H9 (cell line): Measurements from ENCODE around the gene PDIA4. TPM values are rescaled to one million over a fixed set of nuclear protein-coding genes. Genes with fewer than 3 reads are reported as not detected.

Source experiments
- DNase-seq: peaks from one replicate; pipeline ENCODE4 v3.0.0-alpha.2; 2017
- H2AFZ ChIP-seq: one replicate; pipeline ENCODE4 v1.6.1; 2013; ENCODE audit warnings: mild to moderate bottlenecking, low read length, control low read depth, moderate library complexity
- H2AK5ac ChIP-seq: 2 replicates; pipeline ENCODE4 v1.6.1; 2013; ENCODE audit warnings: low read length, control low read depth, mixed read lengths; ENCODE audit not compliant: insufficient read length
- H2BK120ac ChIP-seq: one replicate; pipeline ENCODE4 v1.6.1; 2013; ENCODE audit warnings: low read depth, mild to moderate bottlenecking, low read length, control low read depth, inconsistent platforms; ENCODE audit not compliant: poor library complexity, severe bottlenecking
- H2BK12ac ChIP-seq: 2 replicates; pipeline ENCODE4 v1.6.1; 2013; ENCODE audit warnings: low read length, control low read depth, mixed read lengths, low read depth; ENCODE audit not compliant: insufficient read length
- H2BK15ac ChIP-seq: 2 replicates; pipeline ENCODE4 v1.6.1; 2013; ENCODE audit warnings: low read depth, low read length, control low read depth
- H2BK20ac ChIP-seq: one replicate; pipeline ENCODE4 v1.6.1; 2013; ENCODE audit warnings: low read depth, mild to moderate bottlenecking, low read length, control low read depth, inconsistent platforms; ENCODE audit not compliant: poor library complexity, severe bottlenecking
- H2BK5ac ChIP-seq: 2 replicates; pipeline ENCODE4 v1.6.1; 2013; ENCODE audit warnings: low read length, control low read depth, mixed read lengths; ENCODE audit not compliant: insufficient read length
- H3K14ac ChIP-seq: 2 replicates; pipeline ENCODE4 v1.6.1; 2013; ENCODE audit warnings: low read length, control low read depth; ENCODE audit not compliant: insufficient read depth
- H3K18ac ChIP-seq: 2 replicates; pipeline ENCODE4 v1.6.1; 2013; ENCODE audit warnings: low read depth, mild to moderate bottlenecking, mixed read lengths, low read length, control low read depth; ENCODE audit not compliant: insufficient read length
- H3K23ac ChIP-seq: 2 replicates; pipeline ENCODE4 v1.6.1; 2013; ENCODE audit warnings: low read length, control low read depth, mixed read lengths, low read depth; ENCODE audit not compliant: insufficient read length
- H3K23me2 ChIP-seq: 2 replicates; pipeline ENCODE4 v1.6.1; 2013; ENCODE audit warnings: low read depth, mild to moderate bottlenecking, mixed read lengths, low read length, control low read depth; ENCODE audit not compliant: insufficient read length, poor library complexity, severe bottlenecking
- H3K27ac ChIP-seq: 2 replicates; pipeline ENCODE4 v1.5.1; 2013; ENCODE audit warnings: low read length, control low read depth, mixed read lengths, low read depth; ENCODE audit not compliant: insufficient read length
- H3K27me3 ChIP-seq: 2 replicates; pipeline ENCODE4 v1.6.1; 2013; ENCODE audit warnings: low read length, control low read depth, inconsistent platforms; ENCODE audit not compliant: insufficient read depth
- H3K4ac ChIP-seq: 2 replicates; pipeline ENCODE4 v1.6.1; 2013; ENCODE audit warnings: low read depth, mild to moderate bottlenecking, control low read depth, inconsistent platforms, low read length, moderate library complexity
- H3K4me1 ChIP-seq: 2 replicates; pipeline ENCODE4 v1.6.1; 2013; ENCODE audit warnings: low read length, control low read depth, inconsistent platforms; ENCODE audit not compliant: insufficient read depth
- H3K4me2 ChIP-seq: 2 replicates; pipeline ENCODE4 v1.6.1; 2013; ENCODE audit warnings: low read length, control low read depth, mixed read lengths; ENCODE audit not compliant: insufficient read length, insufficient read depth
- H3K56ac ChIP-seq: 2 replicates; pipeline ENCODE4 v1.6.1; 2013; ENCODE audit warnings: low read depth, mild to moderate bottlenecking, mixed read lengths, low read length, control low read depth; ENCODE audit not compliant: insufficient read length
- H3K79me1 ChIP-seq: 2 replicates; pipeline ENCODE4 v1.6.1; 2013; ENCODE audit warnings: low read depth, mild to moderate bottlenecking, moderate library complexity, low read length, control low read depth, inconsistent platforms; ENCODE audit not compliant: insufficient read depth, poor library complexity, severe bottlenecking
- H3K79me2 ChIP-seq: 2 replicates; pipeline ENCODE4 v1.6.1; 2013; ENCODE audit warnings: low read length, control low read depth, inconsistent platforms; ENCODE audit not compliant: insufficient read depth
- H3K9ac ChIP-seq: 2 replicates; pipeline ENCODE4 v1.6.1; 2013; ENCODE audit warnings: low read length, control low read depth, mixed read lengths; ENCODE audit not compliant: insufficient read length; ENCODE audit errors: extremely low read depth
- H3K9me3 ChIP-seq: one replicate; pipeline ENCODE4 v1.6.1; 2013; ENCODE audit warnings: low read depth, low read length, inconsistent platforms; ENCODE audit not compliant: control insufficient read depth
- H3T11ph ChIP-seq: one replicate; pipeline ENCODE4 v1.6.1; 2013; ENCODE audit warnings: mild to moderate bottlenecking, low read length, control low read depth, inconsistent platforms
- H4K20me1 ChIP-seq: one replicate; pipeline ENCODE4 v1.6.1; 2013; ENCODE audit not compliant: control insufficient read depth, insufficient read length, insufficient read depth
- H4K5ac ChIP-seq: 2 replicates; pipeline ENCODE4 v1.6.1; 2013; ENCODE audit warnings: low read depth, mild to moderate bottlenecking, mixed read lengths, low read length, control low read depth; ENCODE audit not compliant: insufficient read length
- H4K8ac ChIP-seq: replicated peaks from 2 replicates; pipeline ENCODE4 v1.6.1; 2013; ENCODE audit warnings: low read length, control low read depth, mixed read lengths, low read depth; ENCODE audit not compliant: insufficient read length
- H4K91ac ChIP-seq: 2 replicates; pipeline ENCODE4 v1.6.1; 2013; ENCODE audit warnings: low read depth, mild to moderate bottlenecking, moderate library complexity, mixed read lengths, low read length, control low read depth; ENCODE audit not compliant: insufficient read length
- H3K27ac Mint-ChIP-seq, 3 experiments: 2 replicates in 2 of 3; 3 replicates in 1 of 3; pipeline ENCODE4 v1.8.0; 2020 to 2021; ENCODE audit warnings: mixed read lengths in 3 of 3, mild to moderate bottlenecking in 1 of 3, moderate library complexity in 1 of 3
- H3K27me3 Mint-ChIP-seq: 2 replicates; pipeline ENCODE4 v1.8.0; 2021; ENCODE audit warnings: low read depth, mild to moderate bottlenecking, moderate library complexity, mixed read lengths
- H3K36me3 Mint-ChIP-seq, 3 experiments: 2 replicates in 2 of 3; 3 replicates in 1 of 3; pipeline ENCODE4 v1.8.0; 2020 to 2021; ENCODE audit warnings: low read depth in 3 of 3, mixed read lengths in 3 of 3; ENCODE audit not compliant: insufficient read depth in 1 of 3
- H3K4me1 Mint-ChIP-seq, 2 experiments: 2 replicates each; pipeline ENCODE4 v1.8.0; 2020; ENCODE audit warnings: mixed read lengths in 2 of 2
- H3K4me3 Mint-ChIP-seq, 2 experiments: 2 replicates in 1 of 2; 3 replicates in 1 of 2; pipeline ENCODE4 v1.8.0; 2020 to 2021; ENCODE audit warnings: mild to moderate bottlenecking in 2 of 2, mixed read lengths in 2 of 2, moderate library complexity in 1 of 2
- H3K9me3 Mint-ChIP-seq, 2 experiments: 2 replicates in 1 of 2; 3 replicates in 1 of 2; pipeline ENCODE4 v1.8.0; 2020; ENCODE audit warnings: mild to moderate bottlenecking in 2 of 2, mixed read lengths in 2 of 2, moderate library complexity in 1 of 2
- WGBS: extraction: QIAGEN DNeasy Blood & Tissue Kit; methylation state at CpG from one replicate; pipeline ENCODE4 v1.1.7; 2013; ENCODE audit warnings: missing lambda C conversion rate, low lambda C conversion rate, mixed read lengths; ENCODE audit not compliant: insufficient read length; ENCODE audit errors: extremely low coverage; 5-methylcytosine and 5-hydroxymethylcytosine counted together
- total RNA-seq: library from RNA; stranded (reverse); gene quantifications from 2 replicates; pipeline ENCODE4 v1.2.1, GENCODE V29; 2021
- TF ChIP-seq, protein P1 (sequence below): fragments of 200-600 bp; sonication (generic); conservative IDR thresholded peaks from 3 replicates; pipeline ENCODE4 v1.8.0; 2021; ENCODE audit warnings: antibody characterized with exemption, mild to moderate bottlenecking

The PDIA4 gene
- total RNA-seq, 1 experiment from 2014 or later, result 217 TPM

DNA sequence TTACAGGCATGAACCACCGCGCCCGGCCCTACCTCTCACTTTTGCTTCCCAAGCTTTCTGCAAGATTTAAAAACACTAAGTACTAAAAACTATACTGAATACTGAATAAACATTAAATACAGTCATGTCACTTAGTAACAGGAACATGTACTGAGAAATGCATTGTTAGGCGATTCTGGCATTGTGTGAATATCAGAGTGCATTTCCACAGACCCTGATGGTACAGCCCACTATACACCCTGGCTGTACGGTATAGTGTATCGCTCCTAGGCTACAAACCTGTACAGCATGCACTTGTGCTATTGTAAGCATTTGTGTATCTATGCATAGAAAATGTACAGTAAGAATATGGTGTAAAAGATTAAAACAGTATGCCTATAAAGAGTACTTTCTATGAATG lies 29.1 kb downstream of the PDIA4 start:
- H3K4me3 Mint-ChIP-seq, result no peak overlapping the region
- Histone ChIP-seq H3K14ac (no peak overlapping the region), H3K79me2 (no peaks in the 10 kb centered on the region), H3K23me2 (no peaks in the 10 kb centered on the region), H2BK15ac (no peak overlapping the region), H2BK120ac (no peak overlapping the region), H4K5ac (no peak overlapping the region), H4K91ac (no peak overlapping the region), H3K79me1 (no peaks in the 10 kb centered on the region), H4K20me1 (no peaks in the 10 kb centered on the region), H3K9ac (no peak overlapping the region), H4K8ac (no peak overlapping the region), H2AFZ (no peak overlapping the region), H3K4me2 (no peak overlapping the region), H2BK20ac (no peak overlapping the region), H2AK5ac (no peak overlapping the region), H2BK12ac (no peak overlapping the region), H2BK5ac (no peak overlapping the region), H3K56ac (no peak overlapping the region), H3K4ac (no peak overlapping the region), H3K27me3 (no peaks in the 10 kb centered on the region), H3K4me1 (no peaks in the 10 kb centered on the region), H3K27ac (no peak overlapping the region), H3K18ac (no peak overlapping the region), H3K9me3 (no peaks in the 10 kb centered on the region), H3T11ph (no peak overlapping the region), H3K23ac (no peak overlapping the region)
- H3K27me3 Mint-ChIP-seq, result no peaks in the 10 kb centered on the region
- TF ChIP-seq, protein P1, sequence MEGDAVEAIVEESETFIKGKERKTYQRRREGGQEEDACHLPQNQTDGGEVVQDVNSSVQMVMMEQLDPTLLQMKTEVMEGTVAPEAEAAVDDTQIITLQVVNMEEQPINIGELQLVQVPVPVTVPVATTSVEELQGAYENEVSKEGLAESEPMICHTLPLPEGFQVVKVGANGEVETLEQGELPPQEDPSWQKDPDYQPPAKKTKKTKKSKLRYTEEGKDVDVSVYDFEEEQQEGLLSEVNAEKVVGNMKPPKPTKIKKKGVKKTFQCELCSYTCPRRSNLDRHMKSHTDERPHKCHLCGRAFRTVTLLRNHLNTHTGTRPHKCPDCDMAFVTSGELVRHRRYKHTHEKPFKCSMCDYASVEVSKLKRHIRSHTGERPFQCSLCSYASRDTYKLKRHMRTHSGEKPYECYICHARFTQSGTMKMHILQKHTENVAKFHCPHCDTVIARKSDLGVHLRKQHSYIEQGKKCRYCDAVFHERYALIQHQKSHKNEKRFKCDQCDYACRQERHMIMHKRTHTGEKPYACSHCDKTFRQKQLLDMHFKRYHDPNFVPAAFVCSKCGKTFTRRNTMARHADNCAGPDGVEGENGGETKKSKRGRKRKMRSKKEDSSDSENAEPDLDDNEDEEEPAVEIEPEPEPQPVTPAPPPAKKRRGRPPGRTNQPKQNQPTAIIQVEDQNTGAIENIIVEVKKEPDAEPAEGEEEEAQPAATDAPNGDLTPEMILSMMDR, result no peak
- no peaks in the 10 kb centered on the region for H3K4me1 Mint-ChIP-seq
- H3K36me3 Mint-ChIP-seq, result peaks cover 14 to 37% (median 16%) of the 10 kb centered on the region in 3 experiments; a peak in 6 of 7 replicates
- no peak for DNase-seq
- no CpG with 5 or more reads among the region's 6 CpGs for WGBS
- H3K9me3 Mint-ChIP-seq, result no peaks in the 10 kb centered on the region
- H3K27ac Mint-ChIP-seq, result no peak overlapping the region
